AG09319 (cell line): Measurements from ENCODE around the gene AMACR.

Source experiments
- DNase-seq: peaks from one replicate; pipeline ENCODE4 v3.0.0-alpha.2; 2010; ENCODE audit warnings: low read depth; ENCODE audit errors: extremely low read depth
- TF ChIP-seq, protein P1 (sequence below): IDR thresholded peaks from 2 replicates; pipeline ENCODE4 v1.5.1; 2011; ENCODE audit warnings: low read depth, mild to moderate bottlenecking, inconsistent platforms, low read length, moderate library complexity

Gene AMACR

DNA sequence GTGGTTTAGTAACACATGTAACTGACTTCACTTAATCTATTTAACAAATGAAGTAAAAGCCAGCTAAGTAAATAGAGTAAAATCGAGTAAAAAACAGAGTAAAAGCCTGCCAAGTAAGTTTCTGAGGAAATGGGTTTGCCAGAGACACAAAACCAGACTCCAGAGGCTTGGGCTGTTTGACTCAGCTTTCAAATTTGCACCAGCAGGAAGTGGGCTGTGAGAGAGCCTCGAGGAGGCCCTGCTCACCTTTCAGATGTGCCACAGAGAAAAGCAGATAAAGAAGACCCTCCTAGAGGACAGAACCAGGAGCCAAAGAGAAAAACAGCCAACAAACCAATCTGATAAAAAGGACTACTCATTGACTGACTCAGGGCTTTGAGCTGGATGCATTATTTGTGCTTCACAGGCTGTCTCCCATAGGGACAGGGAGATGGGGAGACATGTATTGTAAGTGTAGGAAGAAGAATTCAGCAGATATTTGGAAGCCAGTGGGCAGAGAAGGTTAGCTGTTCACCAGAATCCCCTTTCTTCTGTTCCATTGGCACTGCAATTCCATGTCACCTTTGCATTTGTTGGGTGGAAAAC lies 14.4 kb upstream of the AMACR start:
- DNase-seq = no peak
- TF ChIP-seq, protein P1, sequence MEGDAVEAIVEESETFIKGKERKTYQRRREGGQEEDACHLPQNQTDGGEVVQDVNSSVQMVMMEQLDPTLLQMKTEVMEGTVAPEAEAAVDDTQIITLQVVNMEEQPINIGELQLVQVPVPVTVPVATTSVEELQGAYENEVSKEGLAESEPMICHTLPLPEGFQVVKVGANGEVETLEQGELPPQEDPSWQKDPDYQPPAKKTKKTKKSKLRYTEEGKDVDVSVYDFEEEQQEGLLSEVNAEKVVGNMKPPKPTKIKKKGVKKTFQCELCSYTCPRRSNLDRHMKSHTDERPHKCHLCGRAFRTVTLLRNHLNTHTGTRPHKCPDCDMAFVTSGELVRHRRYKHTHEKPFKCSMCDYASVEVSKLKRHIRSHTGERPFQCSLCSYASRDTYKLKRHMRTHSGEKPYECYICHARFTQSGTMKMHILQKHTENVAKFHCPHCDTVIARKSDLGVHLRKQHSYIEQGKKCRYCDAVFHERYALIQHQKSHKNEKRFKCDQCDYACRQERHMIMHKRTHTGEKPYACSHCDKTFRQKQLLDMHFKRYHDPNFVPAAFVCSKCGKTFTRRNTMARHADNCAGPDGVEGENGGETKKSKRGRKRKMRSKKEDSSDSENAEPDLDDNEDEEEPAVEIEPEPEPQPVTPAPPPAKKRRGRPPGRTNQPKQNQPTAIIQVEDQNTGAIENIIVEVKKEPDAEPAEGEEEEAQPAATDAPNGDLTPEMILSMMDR = no peak

DNA sequence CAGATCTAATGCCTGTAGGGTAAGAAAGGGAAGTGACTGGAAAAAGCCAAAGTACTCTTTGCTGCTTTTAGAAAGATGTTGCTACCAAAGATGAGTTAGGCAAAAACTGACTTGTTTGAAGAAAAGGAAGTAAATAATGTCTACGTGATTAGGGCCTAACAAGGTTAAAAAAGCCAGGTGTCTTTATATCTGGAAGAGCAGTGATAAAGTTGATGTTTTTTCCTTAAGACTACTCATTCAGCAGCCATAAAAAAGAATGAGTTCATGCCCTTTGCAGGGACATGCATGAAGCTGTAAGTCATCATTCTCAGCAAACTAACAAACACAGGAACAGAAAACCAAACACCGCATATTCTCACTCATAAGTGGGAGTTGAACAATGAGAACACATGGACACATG lies 13.5 kb upstream of the AMACR start:
- TF ChIP-seq, protein P1 = no peak
- no peak for DNase-seq

DNA sequence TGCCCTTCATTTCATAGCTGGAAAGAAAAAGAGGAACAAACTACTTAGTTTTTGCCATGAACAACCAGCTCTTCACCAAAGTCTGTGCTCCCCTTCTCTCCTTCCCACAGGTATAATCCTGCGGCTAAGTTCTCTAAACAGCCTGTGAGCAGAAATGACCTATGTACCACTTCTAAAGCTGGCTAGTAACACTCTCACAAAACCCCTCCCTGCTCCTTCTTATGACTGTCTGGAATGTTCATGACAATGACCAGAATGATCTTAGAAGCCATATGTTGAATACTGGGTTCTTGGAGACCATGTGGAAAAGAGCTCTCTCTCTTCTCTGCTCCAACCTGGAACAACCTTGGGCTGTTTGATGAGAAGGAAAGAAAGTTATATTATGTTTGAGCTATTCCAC lies 12.9 kb upstream of the AMACR start:
- TF ChIP-seq, protein P1 = no peak
- DNase-seq = no peak

DNA sequence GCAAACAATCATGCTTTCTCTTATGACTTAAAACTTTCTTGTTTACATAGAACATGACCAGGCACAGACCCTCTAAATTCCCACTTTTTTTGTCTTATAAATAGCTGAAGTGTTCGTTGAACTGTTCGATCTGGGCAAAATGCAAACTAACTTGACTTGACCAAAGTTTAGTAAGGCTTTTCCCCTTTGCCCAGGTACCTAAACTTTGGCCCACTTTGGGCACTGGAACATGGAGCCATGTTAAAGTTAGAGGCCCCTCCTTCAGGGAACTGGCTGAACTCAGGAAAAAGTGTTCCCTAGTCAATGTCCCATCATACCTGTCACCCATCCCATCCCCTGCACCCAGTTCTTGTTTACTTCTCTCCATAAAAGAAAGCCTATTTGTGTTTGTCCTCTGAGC lies 9.4 kb upstream of the AMACR start:
- TF ChIP-seq, protein P1 = no peak
- DNase-seq = no peak

DNA sequence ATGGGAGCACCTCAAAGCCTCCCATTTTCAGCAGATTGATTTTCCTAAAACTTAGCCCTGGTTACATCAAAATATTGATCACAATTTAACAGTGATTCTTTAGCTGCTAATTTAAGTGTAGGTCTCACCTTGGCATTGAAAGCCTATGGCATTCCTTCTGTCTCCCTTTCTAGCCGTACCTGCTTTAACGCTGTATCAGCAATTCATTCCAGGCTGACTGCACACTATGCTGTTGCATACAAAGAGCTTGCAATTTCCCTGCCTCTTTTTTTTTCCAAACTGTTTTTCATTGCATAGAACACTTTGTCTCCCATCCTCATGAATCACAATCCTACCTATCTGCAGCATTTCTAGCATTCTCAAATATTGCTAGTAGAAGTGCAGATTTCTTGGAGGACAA lies 8.9 kb upstream of the AMACR start:
- TF ChIP-seq, protein P1 = no peak

DNA sequence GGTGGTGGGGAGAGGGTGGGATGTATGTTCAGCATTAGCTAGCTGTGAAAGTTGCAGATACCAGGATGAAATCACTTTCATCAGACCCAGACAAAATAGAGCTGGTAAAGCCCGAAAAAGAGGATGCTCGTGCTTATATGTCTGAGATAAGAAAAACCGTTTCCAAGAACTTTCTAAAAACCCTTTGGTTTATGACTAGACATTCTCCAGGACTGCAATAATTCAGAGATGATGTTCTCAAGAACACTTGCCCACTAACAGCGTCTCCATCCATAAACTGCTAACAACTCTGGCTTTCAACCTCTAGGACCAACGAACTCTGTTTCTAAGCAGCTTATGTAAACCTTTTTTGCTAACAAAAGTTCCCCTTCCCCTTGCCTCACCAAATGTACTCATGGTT lies 8.4 kb upstream of the AMACR start:
- TF ChIP-seq, protein P1 = no peak
- no peak for DNase-seq

More for the DNA sequence above, 8.9 kb upstream of the AMACR start:
- no peak for DNase-seq

DNA sequence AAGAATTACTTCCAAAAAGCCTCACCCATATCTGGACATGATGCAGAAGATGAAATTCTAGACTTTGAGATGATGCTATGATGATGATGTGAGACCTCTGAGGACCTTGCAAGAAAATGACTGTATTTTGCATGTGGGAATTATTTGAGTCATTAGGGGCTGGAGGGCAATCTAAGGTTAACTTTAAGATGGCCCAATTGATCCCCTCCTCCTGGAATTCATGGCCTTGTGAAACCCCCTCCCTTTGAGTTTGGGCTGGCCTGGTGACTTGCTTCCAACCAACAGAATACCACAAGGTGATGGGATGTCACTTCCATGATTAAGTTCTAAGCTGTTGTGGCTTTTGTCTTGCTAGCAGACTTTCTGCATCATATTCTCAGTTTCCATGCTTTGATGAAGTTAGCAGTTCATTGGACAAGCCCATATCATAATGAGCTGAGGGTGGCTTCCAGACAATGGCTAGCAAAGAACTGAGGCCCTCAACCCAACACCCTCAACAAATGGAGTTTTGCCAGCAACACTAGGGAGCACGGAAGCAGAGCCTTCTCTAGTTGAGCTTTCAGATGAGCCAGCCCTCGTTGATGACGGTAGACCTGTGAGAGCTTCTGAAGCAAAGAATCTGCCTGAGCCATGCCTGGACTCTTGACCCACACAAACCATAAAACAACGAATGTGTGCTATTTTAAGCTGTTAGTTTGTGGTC lies 7.4 kb upstream of the AMACR start:
- TF ChIP-seq, protein P1 = no peak
- no peak for DNase-seq
